C4-2B (cell line): ENCODE results near the gene DUSP12.

Experiments
- H3K27ac ChIP-seq: fragments of 450-650 bp; 2 replicates; pipeline ENCODE4 v1.5.1; 2017
- ZFX ChIP-seq: fragments of 450-650 bp; IDR thresholded peaks from 2 replicates; pipeline ENCODE4 v1.6.1; 2017
- TF ChIP-seq, protein P1 (sequence below): fragments of 450-650 bp; conservative IDR thresholded peaks from 2 replicates; pipeline ENCODE4 v1.5.1; 2017; ENCODE audit warnings: mild to moderate bottlenecking

The DUSP12 gene

GRCh38 chr1:161787355-161787754, 37.8 kb downstream of the DUSP12 start:
- TF ChIP-seq, protein P1, sequence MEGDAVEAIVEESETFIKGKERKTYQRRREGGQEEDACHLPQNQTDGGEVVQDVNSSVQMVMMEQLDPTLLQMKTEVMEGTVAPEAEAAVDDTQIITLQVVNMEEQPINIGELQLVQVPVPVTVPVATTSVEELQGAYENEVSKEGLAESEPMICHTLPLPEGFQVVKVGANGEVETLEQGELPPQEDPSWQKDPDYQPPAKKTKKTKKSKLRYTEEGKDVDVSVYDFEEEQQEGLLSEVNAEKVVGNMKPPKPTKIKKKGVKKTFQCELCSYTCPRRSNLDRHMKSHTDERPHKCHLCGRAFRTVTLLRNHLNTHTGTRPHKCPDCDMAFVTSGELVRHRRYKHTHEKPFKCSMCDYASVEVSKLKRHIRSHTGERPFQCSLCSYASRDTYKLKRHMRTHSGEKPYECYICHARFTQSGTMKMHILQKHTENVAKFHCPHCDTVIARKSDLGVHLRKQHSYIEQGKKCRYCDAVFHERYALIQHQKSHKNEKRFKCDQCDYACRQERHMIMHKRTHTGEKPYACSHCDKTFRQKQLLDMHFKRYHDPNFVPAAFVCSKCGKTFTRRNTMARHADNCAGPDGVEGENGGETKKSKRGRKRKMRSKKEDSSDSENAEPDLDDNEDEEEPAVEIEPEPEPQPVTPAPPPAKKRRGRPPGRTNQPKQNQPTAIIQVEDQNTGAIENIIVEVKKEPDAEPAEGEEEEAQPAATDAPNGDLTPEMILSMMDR: peak; percentile 10
- TF ChIP-seq ZFX: no peak
- H3K27ac ChIP-seq: no peak overlapping the region

- H3K27ac ChIP-seq: no peak overlapping the region
- no peak for TF ChIP-seq ZFX
- TF ChIP-seq, protein P1: no peak
These were observed 41.2 kb downstream of the DUSP12 start for GRCh38 chr1:161790587-161791317.

- H3K27ac ChIP-seq: no peak overlapping the region
- TF ChIP-seq ZFX: no peak
- TF ChIP-seq, protein P1: no peak
These were observed 42.5 kb downstream of the DUSP12 start for GRCh38 chr1:161791904-161792655.

GRCh38 chr1:161792740-161793139, 43.2 kb downstream of the DUSP12 start:
- no peak overlapping the region for H3K27ac ChIP-seq
- no peak for TF ChIP-seq ZFX
- TF ChIP-seq, protein P1: peak; percentile 75

DNA sequence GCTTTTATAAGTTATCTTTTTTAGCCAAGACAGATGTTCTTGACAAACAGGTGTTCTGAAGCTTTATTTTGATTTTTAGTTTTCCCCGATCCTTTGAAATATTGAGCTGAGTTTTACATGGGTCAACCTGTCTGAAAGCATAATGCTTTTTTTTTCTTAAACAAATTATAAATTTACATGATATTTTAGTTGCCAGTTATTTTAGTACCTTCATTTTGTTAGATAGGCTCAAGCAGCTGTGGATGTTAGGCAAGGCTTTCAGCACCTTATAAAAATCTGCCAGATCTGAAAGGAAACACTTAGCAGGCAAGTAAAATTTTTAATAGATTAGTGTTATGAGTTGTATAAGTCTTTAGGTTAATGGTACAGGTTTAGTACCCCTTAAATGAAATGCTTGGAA, 50.2 kb downstream of the DUSP12 start:
- H3K27ac ChIP-seq: no peak overlapping the region
- TF ChIP-seq, protein P1: no peak
- no peak for TF ChIP-seq ZFX

GRCh38 chr1:161801955-161802354, 52.4 kb downstream of the DUSP12 start:
- H3K27ac ChIP-seq: no peak overlapping the region
- TF ChIP-seq, protein P1: no peak
- no peak for TF ChIP-seq ZFX

GRCh38 chr1:161803181-161803580, 53.6 kb downstream of the DUSP12 start:
- no peak for TF ChIP-seq ZFX
- TF ChIP-seq, protein P1: no peak
- H3K27ac ChIP-seq: no peak overlapping the region
